ENCODE measurements around the gene MRPL30. TPM values are rescaled to one million over a fixed set of nuclear protein-coding genes. Genes with fewer than 3 reads are reported as not detected.

Gene MRPL30
- polyA plus RNA-seq, 1 of the 3 experiments (the other 2 are of a cell fraction) = 14.9 TPM

GRCh38 chr2:99166218-99166617 lies 14.8 kb upstream of the MRPL30 start:
- no peak for TF ChIP-seq RAD21 (IDR thresholded peaks at IDR 0.05; ENCODE audit: low read length)
- TF ChIP-seq RFX5 (IDR thresholded peaks at IDR 0.05; ENCODE audit: low read length) = no peak
- no peak for TF ChIP-seq EZH2phosphoT487 (IDR thresholded peaks at IDR 0.05; ENCODE audit: borderline replicate concordance, low read depth)
- TF ChIP-seq GABPA (IDR thresholded peaks at IDR 0.05; ENCODE audit: low read depth) = no peak
- no peak for TF ChIP-seq ELF1 (IDR thresholded peaks at IDR 0.05)
- TF ChIP-seq NFIC (IDR thresholded peaks at IDR 0.05; ENCODE audit: borderline replicate concordance) = no peak
- TF ChIP-seq, protein P1, sequence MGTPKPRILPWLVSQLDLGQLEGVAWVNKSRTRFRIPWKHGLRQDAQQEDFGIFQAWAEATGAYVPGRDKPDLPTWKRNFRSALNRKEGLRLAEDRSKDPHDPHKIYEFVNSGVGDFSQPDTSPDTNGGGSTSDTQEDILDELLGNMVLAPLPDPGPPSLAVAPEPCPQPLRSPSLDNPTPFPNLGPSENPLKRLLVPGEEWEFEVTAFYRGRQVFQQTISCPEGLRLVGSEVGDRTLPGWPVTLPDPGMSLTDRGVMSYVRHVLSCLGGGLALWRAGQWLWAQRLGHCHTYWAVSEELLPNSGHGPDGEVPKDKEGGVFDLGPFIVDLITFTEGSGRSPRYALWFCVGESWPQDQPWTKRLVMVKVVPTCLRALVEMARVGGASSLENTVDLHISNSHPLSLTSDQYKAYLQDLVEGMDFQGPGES (IDR thresholded peaks at IDR 0.05; ENCODE audit: low read depth, low read length) = no peak
- no peak for TF ChIP-seq MEF2A (IDR thresholded peaks at IDR 0.05; ENCODE audit: borderline replicate concordance, low read depth)
- TF ChIP-seq ZBTB33 (IDR thresholded peaks at IDR 0.05; ENCODE audit: borderline replicate concordance, low read depth) = no peak
- no peak for TF ChIP-seq USF1 (IDR thresholded peaks at IDR 0.05; ENCODE audit: borderline replicate concordance, low read depth)
- no peak for TF ChIP-seq SMC3 (IDR thresholded peaks at IDR 0.05; ENCODE audit: low read depth, low read length)
- no peak for TF ChIP-seq TEAD4 (IDR thresholded peaks at IDR 0.05; ENCODE audit: borderline replicate concordance, insufficient read depth)
- TF ChIP-seq, protein P2, sequence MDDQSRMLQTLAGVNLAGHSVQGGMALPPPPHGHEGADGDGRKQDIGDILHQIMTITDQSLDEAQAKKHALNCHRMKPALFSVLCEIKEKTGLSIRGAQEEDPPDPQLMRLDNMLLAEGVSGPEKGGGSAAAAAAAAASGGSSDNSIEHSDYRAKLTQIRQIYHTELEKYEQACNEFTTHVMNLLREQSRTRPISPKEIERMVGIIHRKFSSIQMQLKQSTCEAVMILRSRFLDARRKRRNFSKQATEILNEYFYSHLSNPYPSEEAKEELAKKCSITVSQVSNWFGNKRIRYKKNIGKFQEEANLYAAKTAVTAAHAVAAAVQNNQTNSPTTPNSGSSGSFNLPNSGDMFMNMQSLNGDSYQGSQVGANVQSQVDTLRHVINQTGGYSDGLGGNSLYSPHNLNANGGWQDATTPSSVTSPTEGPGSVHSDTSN (IDR thresholded peaks at IDR 0.05) = no peak
- TF ChIP-seq CHD2 (IDR thresholded peaks at IDR 0.05; ENCODE audit: low read length, partially characterized antibody) = no peak
- TF ChIP-seq POLR2AphosphoS5 (IDR thresholded peaks at IDR 0.05; ENCODE audit: low read depth, low read length) = no peak
- Histone ChIP-seq H3F3A (replicated peaks; ENCODE audit: insufficient read depth) (peaks cover 17% of the 10 kb centered on the region), H3K4me2 (no peak overlapping the region), H3K27ac (ENCODE audit: low read depth in 2 of 2, low read length in 1 of 2) (no peak overlapping the region), H3K9me2 (no peaks in the 10 kb centered on the region), H3K9me3 (no peaks in the 10 kb centered on the region), H3K27me3 (ENCODE audit: insufficient read depth) (no peaks in the 10 kb centered on the region), H3K36me3 (replicated peaks in 1 of 2; ENCODE audit: control insufficient read depth in 1 of 2, insufficient read depth in 2 of 2, low read length in 1 of 2) (peaks cover 38 to 65% of the 10 kb centered on the region in 2 experiments), H4K20me1 (ENCODE audit: insufficient read depth) (no peaks in the 10 kb centered on the region), H3K4me3 (ENCODE audit: low read depth in 2 of 2, low read length in 1 of 2) (no peak overlapping the region), H3K4me1 (ENCODE audit: control insufficient read depth in 1 of 2, insufficient read depth in 2 of 2, low read depth in 1 of 2, low read length in 1 of 2) (no peaks in the 10 kb centered on the region), H3K79me2 (ENCODE audit: insufficient read depth) (no peaks in the 10 kb centered on the region), H3K9ac (no peak overlapping the region), H2AFZ (ENCODE audit: low read depth) (no peak overlapping the region)
- POLR2A ChIA-PET = interaction anchor here (0.7 kb wide), 1 partner anchor 12 kb away, joined by 3 read pairs; the partner anchor contains the start of genes LIPT1 and TSGA10
- 87% methylated on average over 5 of the region's 5 CpGs for WGBS (ENCODE audit: low lambda C conversion rate)
- DNase-seq = no peak
- CTCF ChIA-PET = interaction anchor here (0.9 to 3.4 kb wide), 3 partner anchors 11 to 1094 kb away, joined by 3 to 11 read pairs (median 4); partner anchors contain the start of genes MITD1 and MRPL30

All from SK-N-SH (cell line).